ENCODE results near the gene CUTC.

Gene CUTC

GRCh38 chr10:99740933-99741559 lies 9.0 kb downstream of the CUTC start:
- TF ChIP-seq TAF1 (IDR thresholded peaks at IDR 0.05; ENCODE audit: borderline replicate concordance, insufficient read depth, low read length) (no peak), REST (IDR thresholded peaks at IDR 0.05; ENCODE audit: insufficient read depth in 1 of 2, low read depth in 2 of 2, low read length in 2 of 2) (no peak), SIN3A (IDR thresholded peaks at IDR 0.05; ENCODE audit: borderline replicate concordance, insufficient read depth, low read length) (no peak), POLR2AphosphoS5 (IDR thresholded peaks at IDR 0.05; ENCODE audit: low read depth, low read length) (no peak), FOXP2 (optimal IDR thresholded peaks at IDR 0.05; ENCODE audit: borderline replicate concordance, extremely low read depth, extremely low read length, insufficient read depth) (no peak)

- TF ChIP-seq TAF1 (IDR thresholded peaks at IDR 0.05; ENCODE audit: borderline replicate concordance, insufficient read depth, low read length): no peak
- no peak for TF ChIP-seq SIN3A (IDR thresholded peaks at IDR 0.05; ENCODE audit: borderline replicate concordance, insufficient read depth, low read length)
Measured at GRCh38 chr10:99742254-99742653, 10.2 kb downstream of the CUTC start.

GRCh38 chr10:99742701-99743100 lies 10.7 kb downstream of the CUTC start:
- TF ChIP-seq FOXP2 (optimal IDR thresholded peaks at IDR 0.05; ENCODE audit: borderline replicate concordance, extremely low read depth, extremely low read length, insufficient read depth): no peak
- TF ChIP-seq REST (IDR thresholded peaks at IDR 0.05; ENCODE audit: insufficient read depth in 1 of 2, low read depth in 2 of 2, low read length in 2 of 2): no peak
- TF ChIP-seq TAF1 (IDR thresholded peaks at IDR 0.05; ENCODE audit: borderline replicate concordance, insufficient read depth, low read length): no peak
- TF ChIP-seq SIN3A (IDR thresholded peaks at IDR 0.05; ENCODE audit: borderline replicate concordance, insufficient read depth, low read length): no peak
- no peak for TF ChIP-seq POLR2AphosphoS5 (IDR thresholded peaks at IDR 0.05; ENCODE audit: low read depth, low read length)

GRCh38 chr10:99743841-99744240 lies 11.8 kb downstream of the CUTC start:
- no peak for TF ChIP-seq FOXP2 (optimal IDR thresholded peaks at IDR 0.05; ENCODE audit: borderline replicate concordance, extremely low read depth, extremely low read length, insufficient read depth)
- no peak for TF ChIP-seq TAF1 (IDR thresholded peaks at IDR 0.05; ENCODE audit: borderline replicate concordance, insufficient read depth, low read length)
- no peak for TF ChIP-seq POLR2AphosphoS5 (IDR thresholded peaks at IDR 0.05; ENCODE audit: low read depth, low read length)
- no peak for TF ChIP-seq SIN3A (IDR thresholded peaks at IDR 0.05; ENCODE audit: borderline replicate concordance, insufficient read depth, low read length)
- TF ChIP-seq REST (IDR thresholded peaks at IDR 0.05; ENCODE audit: insufficient read depth in 1 of 2, low read depth in 2 of 2, low read length in 2 of 2): no peak

- TF ChIP-seq TAF1 (IDR thresholded peaks at IDR 0.05; ENCODE audit: borderline replicate concordance, insufficient read depth, low read length) (no peak), SIN3A (IDR thresholded peaks at IDR 0.05; ENCODE audit: borderline replicate concordance, insufficient read depth, low read length) (no peak), POLR2AphosphoS5 (IDR thresholded peaks at IDR 0.05; ENCODE audit: low read depth, low read length) (no peak), REST (IDR thresholded peaks at IDR 0.05; ENCODE audit: insufficient read depth in 1 of 2, low read depth in 2 of 2, low read length in 2 of 2) (no peak), FOXP2 (optimal IDR thresholded peaks at IDR 0.05; ENCODE audit: borderline replicate concordance, extremely low read depth, extremely low read length, insufficient read depth) (no peak)
Measured at GRCh38 chr10:99748823-99749451, 16.9 kb downstream of the CUTC start.

Measured in PFSK-1 (cell line).